Measurements from ENCODE around the gene AFG3L2. TPM values are rescaled to one million over a fixed set of nuclear protein-coding genes. Genes with fewer than 3 reads are reported as not detected.

AFG3L2 gene
- total and polyA plus RNA-seq, 2 of the 8 experiments (the other 6 are each of a cell fraction or from before 2014, with no cell fraction given), result 29.7 to 84.8 TPM

DNA sequence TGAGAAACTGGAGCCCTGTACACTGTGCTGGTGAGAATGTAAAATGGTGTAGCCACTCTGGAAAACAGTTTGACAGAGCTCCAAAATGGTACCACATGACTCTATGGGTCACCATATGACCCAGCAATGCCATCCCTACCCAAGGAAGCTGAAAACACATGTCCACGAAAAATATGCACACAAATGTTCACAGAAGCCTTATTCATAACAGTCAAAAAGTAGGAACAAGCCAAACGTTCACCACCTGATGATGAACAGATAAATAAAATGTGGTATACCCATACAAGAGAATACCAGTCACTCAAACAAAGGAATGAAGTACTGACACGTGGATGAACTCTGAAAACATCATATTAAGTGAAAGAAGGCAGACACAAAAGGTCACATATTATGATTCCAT lies 4.6 kb downstream of the AFG3L2 start:
- no peak for TF ChIP-seq BRCA1 (IDR thresholded peaks at IDR 0.05; ENCODE audit: low read depth, low read length)
- no peak for TF ChIP-seq HDAC6 (IDR thresholded peaks at IDR 0.05; ENCODE audit: low read depth, low read length)
- TF ChIP-seq ATF3 (IDR thresholded peaks at IDR 0.05; ENCODE audit: insufficient read depth, low read depth, low read length), result no peak
- no peak for TF ChIP-seq YY1 (IDR thresholded peaks at IDR 0.05; ENCODE audit: low read depth, low read length)
- H3K4me2 ChIP-seq (ENCODE audit: insufficient read depth in 1 of 2, low read depth in 2 of 2, low read length in 2 of 2), result no peak overlapping the region
- H3K36me3 ChIP-seq (ENCODE audit: control insufficient read depth in 2 of 4, insufficient read depth in 4 of 4, low read length in 3 of 4), result peaks cover 0 to 8% (median 3%) of the 10 kb centered on the region in 4 experiments; a peak in 3 of 8 replicates
- H3K79me2 ChIP-seq (ENCODE audit: control insufficient read depth in 1 of 2, insufficient read depth in 2 of 2, low read length in 2 of 2), result peaks cover 46 to 79% of the 10 kb centered on the region in 2 experiments
- H3K56ac ChIP-seq (replicated peaks; ENCODE audit: insufficient read length, low read depth, low read length), result no peak overlapping the region
- WGBS, 2 experiments (ENCODE audit: extremely low coverage in 1 of 2, insufficient coverage in 1 of 2, insufficient read length in 1 of 2, insufficient replicate concordance in 2 of 2, low coverage in 1 of 2, low lambda C conversion rate in 2 of 2, missing lambda C conversion rate in 1 of 2), result 93% methylated on average over 3 of the region's 3 CpGs; no CpG with 5 or more reads in 1 of the 2 experiments
- no peak overlapping the region for H2BK12ac ChIP-seq (ENCODE audit: low read depth, low read length)
- peaks cover 5% of the 10 kb centered on the region; the same call in 1 of the 2 replicates for H3K23me2 ChIP-seq (ENCODE audit: low read depth, low read length)
- DNase-seq (ENCODE audit: low read depth in 1 of 2, low spot score in 2 of 2), result no peak
- H4K20me1 ChIP-seq (replicated peaks in 1 of 2; ENCODE audit: control insufficient read depth in 1 of 2, insufficient read depth in 2 of 2, low read length in 2 of 2), result peaks cover 12 to 20% of the 10 kb centered on the region in 2 experiments
- CTCF ChIA-PET (ENCODE audit: partially characterized antibody), result interaction anchor here (1.0 to 1.9 kb wide), 2 partner anchors 19 to 45 kb away, joined by 3 to 5 read pairs; no protein-coding TSS in a partner anchor
- H3K23ac ChIP-seq (ENCODE audit: insufficient read length), result no peak overlapping the region
- no peaks in the 10 kb centered on the region for H3K9me3 ChIP-seq (ENCODE audit: insufficient read depth in 2 of 2, low read depth in 1 of 2, low read length in 1 of 2)
- H3K27me3 ChIP-seq (replicated peaks in 1 of 4; ENCODE audit: control insufficient read depth in 3 of 4, extremely low read depth in 1 of 4, insufficient read depth in 3 of 4, low read length in 3 of 4), result no peaks in the 10 kb centered on the region
- H3K4me1 ChIP-seq (replicated peaks in 1 of 4; ENCODE audit: control insufficient read depth in 3 of 4, insufficient read depth in 4 of 4, low read length in 3 of 4), result peaks cover 3 to 15% (median 7%) of the 10 kb centered on the region in 4 experiments
- POLR2A ChIA-PET (ENCODE audit: partially characterized antibody), result interaction anchor here (0.7 to 0.8 kb wide), 2 partner anchors 39 to 107 kb away, joined by 3 read pairs; no protein-coding TSS in a partner anchor
- no peak overlapping the region for H3K27ac ChIP-seq (ENCODE audit: low read depth, low read length)
- H2BK15ac ChIP-seq (ENCODE audit: low read length), result no peak overlapping the region
- H2BK5ac ChIP-seq (ENCODE audit: low read depth, low read length), result no peak overlapping the region
- no peak overlapping the region for H3K9ac ChIP-seq (replicated peaks in 1 of 4; ENCODE audit: extremely low read depth in 1 of 4, low read depth in 3 of 4, low read length in 3 of 4)
- H4K91ac ChIP-seq (replicated peaks; ENCODE audit: insufficient read length, low read length), result no peak overlapping the region
- no peak overlapping the region for H2BK20ac ChIP-seq (ENCODE audit: low read length)
- no peak overlapping the region for H3K4me3 ChIP-seq (ENCODE audit: extremely low read depth in 1 of 4, insufficient read depth in 2 of 4, low read depth in 3 of 4, low read length in 4 of 4)
- H2AFZ ChIP-seq (ENCODE audit: low read length), result no peak overlapping the region
- no peak for FAIRE-seq
- H3K79me1 ChIP-seq (ENCODE audit: low read depth, low read length), result peaks cover 19% of the 10 kb centered on the region
- no peak overlapping the region for H3K14ac ChIP-seq (ENCODE audit: insufficient read length)
- no peak overlapping the region for H4K5ac ChIP-seq (ENCODE audit: insufficient read length, low read depth, low read length)
- no peak overlapping the region for H3K4ac ChIP-seq (replicated peaks; ENCODE audit: insufficient read length, low read depth, low read length)
- no peak overlapping the region for H3K18ac ChIP-seq (ENCODE audit: extremely low read depth, low read length)
- no peak overlapping the region for H4K8ac ChIP-seq (ENCODE audit: extremely low read depth, insufficient read depth, low read length)
- no peak overlapping the region for H2BK120ac ChIP-seq (replicated peaks; ENCODE audit: low read depth, low read length)
- no peak overlapping the region for H2AK5ac ChIP-seq (ENCODE audit: low read depth, low read length)

Data from H1 (cell line).